OCI-LY3 (cell line): ENCODE results near the gene ATP6V0A4.

Experiments used
- CTCF ChIP-seq: fragments of 200-600, 300-600 bp; sonication (generic); IDR thresholded peaks from 2 replicates; pipeline ENCODE4 v1.5.1; 2014; ENCODE audit warnings: antibody characterized with exemption, low read length, low read depth
- EZH2phosphoT487 ChIP-seq: fragments of 200-600 bp; shearing (Covaris generic); IDR thresholded peaks from 2 replicates; pipeline ENCODE4 v1.6.1; 2018; ENCODE audit warnings: antibody characterized with exemption, mixed run types, low read depth

DNA sequence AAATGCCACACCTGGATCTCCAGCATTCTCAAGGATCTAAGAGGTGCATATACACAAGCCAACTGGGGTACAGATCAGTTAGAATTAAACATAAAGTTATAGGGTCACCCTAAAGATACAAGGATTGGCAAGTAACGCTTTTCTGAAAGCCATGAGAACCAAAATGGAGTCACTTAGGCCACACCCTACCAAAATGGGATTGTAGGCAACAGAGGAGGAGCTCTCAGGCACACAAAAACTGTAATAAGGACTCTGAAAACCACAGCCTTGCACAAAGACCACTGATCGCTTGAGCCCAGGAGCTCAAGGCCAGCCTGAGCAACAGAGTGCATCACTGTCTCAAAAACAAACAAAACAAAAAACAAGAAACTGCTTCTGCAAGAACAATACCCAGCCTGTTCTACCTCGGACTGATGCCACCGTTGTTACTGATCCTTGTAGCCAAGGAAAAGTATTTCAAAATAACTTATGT is 132.3 kb downstream of the ATP6V0A4 start:
- TF ChIP-seq CTCF (no peak), EZH2phosphoT487 (no peak)
